Stimulated activated CD8-positive, alpha-beta memory T cell treated with anti-CD3 and anti-CD28 coated beads, Interleukin-4, amount 100 ng/mL, for 1 hour (primary cell): ENCODE data around the gene NOXO1.
A peak's percentile ranks its signal among the peaks of the same experiment; 100 is the strongest.

Experiments
- DNase-seq, 2 donors: peaks; one replicate each; pipeline ENCODE4 v3.0.0-alpha.2; 2020; ENCODE audit warnings: low read depth in 2 of 2, low spot score in 1 of 2

The NOXO1 gene

GRCh38 chr16:1998360-1998835 lies 17.1 kb upstream of the NOXO1 start:
- DNase-seq: no peak

- DNase-seq: no peak
These were observed 16.5 kb upstream of the NOXO1 start for GRCh38 chr16:1997494-1998359.

- DNase-seq: no peak
These were observed 12.5 kb upstream of the NOXO1 start for GRCh38 chr16:1993731-1994131.

- DNase-seq: no peak
These were observed 11.5 kb upstream of the NOXO1 start for GRCh38 chr16:1992704-1993317.

GRCh38 chr16:1991948-1992703 lies 10.9 kb upstream of the NOXO1 start:
- DNase-seq: peak; percentile 95 to 98

- DNase-seq: no peak
These were observed 10.3 kb upstream of the NOXO1 start for GRCh38 chr16:1991588-1991947.

GRCh38 chr16:1991135-1991551 lies 9.9 kb upstream of the NOXO1 start:
- DNase-seq: no peak

GRCh38 chr16:1990351-1991134 lies 9.3 kb upstream of the NOXO1 start:
- no peak for DNase-seq

- no peak for DNase-seq
These were observed 8.8 kb upstream of the NOXO1 start for GRCh38 chr16:1990101-1990350.

- no peak for DNase-seq
These were observed 8.2 kb upstream of the NOXO1 start, which contains the start of gene SYNGR3 for GRCh38 chr16:1989209-1990100. TSS of gene SYNGR3 (plus strand) at chr16:1989970. CDS start at chr16:1990103, 133 bp downstream.

- no peak for DNase-seq
These were observed 5.9 kb upstream of the NOXO1 start for GRCh38 chr16:1987198-1987597.

- DNase-seq: no peak
These were observed 4.3 kb upstream of the NOXO1 start for GRCh38 chr16:1985466-1986150.

GRCh38 chr16:1984347-1985225 lies 3.3 kb upstream of the NOXO1 start:
- DNase-seq: no peak

GRCh38 chr16:1983544-1984346 lies 2.5 kb upstream of the NOXO1 start, which contains the start of gene GFER:
TSS of gene GFER (plus strand) at chr16:1984193. CDS start at chr16:1984219, 26 bp downstream.
- no peak for DNase-seq

GRCh38 chr16:1982991-1983543 lies 1.8 kb upstream of the NOXO1 start:
- no peak for DNase-seq

GRCh38 chr16:1982013-1982433 lies 754 bp upstream of the NOXO1 start:
- DNase-seq: no peak

GRCh38 chr16:1980770-1981087 lies 540 bp downstream of the NOXO1 start:
- no peak for DNase-seq
